DOHH2 (cell line): ENCODE measurements around the gene INPP5B.

ENCODE experiments used
- EZH2phosphoT487 ChIP-seq: fragments of 200-600 bp; sonication (generic); IDR thresholded peaks from 2 replicates; pipeline ENCODE4 v1.6.1; 2017; ENCODE audit warnings: borderline replicate concordance, mild to moderate bottlenecking, antibody characterized with exemption, low read length, moderate library complexity, mixed read lengths
- TF ChIP-seq, protein P1 (sequence below): fragments of 200-600 bp; sonication (generic); IDR thresholded peaks from one replicate; pipeline ENCODE4 v1.5.1; 2014; ENCODE audit warnings: antibody characterized with exemption, mild to moderate bottlenecking, low read depth, low read length; ENCODE audit not compliant: poor library complexity, severe bottlenecking

DNA sequence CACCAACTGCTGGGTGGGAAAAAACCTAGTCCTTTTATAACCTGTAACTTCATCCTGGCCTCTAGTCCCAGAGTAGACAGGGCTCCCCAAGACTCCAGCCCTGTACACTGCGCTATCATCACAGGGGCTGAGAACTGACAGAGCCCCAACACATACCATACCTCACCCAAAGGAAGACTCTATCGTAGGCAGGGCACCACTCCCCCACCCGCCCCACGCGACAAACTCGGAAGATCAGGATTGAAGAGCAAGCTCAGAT, 15.8 kb downstream of the INPP5B start:
- TF ChIP-seq, protein P1, sequence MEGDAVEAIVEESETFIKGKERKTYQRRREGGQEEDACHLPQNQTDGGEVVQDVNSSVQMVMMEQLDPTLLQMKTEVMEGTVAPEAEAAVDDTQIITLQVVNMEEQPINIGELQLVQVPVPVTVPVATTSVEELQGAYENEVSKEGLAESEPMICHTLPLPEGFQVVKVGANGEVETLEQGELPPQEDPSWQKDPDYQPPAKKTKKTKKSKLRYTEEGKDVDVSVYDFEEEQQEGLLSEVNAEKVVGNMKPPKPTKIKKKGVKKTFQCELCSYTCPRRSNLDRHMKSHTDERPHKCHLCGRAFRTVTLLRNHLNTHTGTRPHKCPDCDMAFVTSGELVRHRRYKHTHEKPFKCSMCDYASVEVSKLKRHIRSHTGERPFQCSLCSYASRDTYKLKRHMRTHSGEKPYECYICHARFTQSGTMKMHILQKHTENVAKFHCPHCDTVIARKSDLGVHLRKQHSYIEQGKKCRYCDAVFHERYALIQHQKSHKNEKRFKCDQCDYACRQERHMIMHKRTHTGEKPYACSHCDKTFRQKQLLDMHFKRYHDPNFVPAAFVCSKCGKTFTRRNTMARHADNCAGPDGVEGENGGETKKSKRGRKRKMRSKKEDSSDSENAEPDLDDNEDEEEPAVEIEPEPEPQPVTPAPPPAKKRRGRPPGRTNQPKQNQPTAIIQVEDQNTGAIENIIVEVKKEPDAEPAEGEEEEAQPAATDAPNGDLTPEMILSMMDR: no peak
- no peak for TF ChIP-seq EZH2phosphoT487
